GM23248 (cell line): ENCODE results near the gene CFAP45. TPM values are rescaled to one million over a fixed set of nuclear protein-coding genes. Genes with fewer than 3 reads are reported as not detected.

ENCODE experiments used
- DNase-seq: peaks from one replicate; pipeline ENCODE4 v3.0.0-alpha.2; 2015
- H2AFZ ChIP-seq: fragments of 200-600 bp; sonication (generic); 2 replicates; pipeline ENCODE4 v1.6.1; 2016; ENCODE audit warnings: antibody characterized with exemption
- H3F3A ChIP-seq: fragments of 200-600 bp; sonication (generic); 2 replicates; pipeline ENCODE4 v1.6.1; 2016; ENCODE audit warnings: mild to moderate bottlenecking, antibody characterized with exemption, mixed run types; ENCODE audit not compliant: insufficient read depth
- H3K27ac ChIP-seq: fragments of 200-600 bp; sonication (generic); 2 replicates; pipeline ENCODE4 v1.5.1; 2016; ENCODE audit warnings: mild to moderate bottlenecking
- H3K27me3 ChIP-seq: fragments of 200-600 bp; sonication (generic); replicated peaks from 2 replicates; pipeline ENCODE4 v1.6.1; 2016; ENCODE audit warnings: mild to moderate bottlenecking; ENCODE audit not compliant: insufficient read depth
- H3K36me3 ChIP-seq: fragments of 200-600 bp; sonication (generic); 2 replicates; pipeline ENCODE4 v1.6.1; 2016; ENCODE audit warnings: low read depth, mild to moderate bottlenecking
- H3K4me1 ChIP-seq: fragments of 200-600 bp; sonication (generic); 2 replicates; pipeline ENCODE4 v1.6.1; 2016; ENCODE audit warnings: mild to moderate bottlenecking; ENCODE audit not compliant: insufficient read depth
- H3K4me2 ChIP-seq: fragments of 200-600 bp; sonication (generic); one replicate; pipeline ENCODE4 v1.6.1; 2016; ENCODE audit warnings: mild to moderate bottlenecking; ENCODE audit not compliant: unreplicated experiment
- H3K4me3 ChIP-seq: fragments of 200-600 bp; sonication (generic); 2 replicates; pipeline ENCODE4 v1.5.1; 2016; ENCODE audit warnings: mild to moderate bottlenecking
- H3K79me2 ChIP-seq: fragments of 200-600 bp; sonication (generic); 2 replicates; pipeline ENCODE4 v1.6.1; 2016; ENCODE audit warnings: mild to moderate bottlenecking; ENCODE audit not compliant: insufficient read depth
- H3K9ac ChIP-seq: fragments of 200-600 bp; sonication (generic); 2 replicates; pipeline ENCODE4 v1.6.1; 2016; ENCODE audit warnings: mild to moderate bottlenecking
- H3K9me2 ChIP-seq: fragments of 200-600 bp; sonication (generic); 2 replicates; pipeline ENCODE4 v1.6.1; 2016; ENCODE audit warnings: mixed run types, mild to moderate bottlenecking, moderate library complexity; ENCODE audit not compliant: insufficient read depth
- H3K9me3 ChIP-seq: fragments of 200-600 bp; sonication (generic); one replicate; pipeline ENCODE4 v1.6.1; 2017; ENCODE audit warnings: low read depth
- H4K20me1 ChIP-seq: fragments of 200-600 bp; sonication (generic); 2 replicates; pipeline ENCODE4 v1.6.0; 2016; ENCODE audit not compliant: insufficient read depth
- EZH2 ChIP-seq: fragments of 200-600 bp; sonication (generic); IDR thresholded peaks from 2 replicates; pipeline ENCODE4 v1.6.1; 2018; ENCODE audit warnings: antibody characterized with exemption, mild to moderate bottlenecking; ENCODE audit not compliant: insufficient read depth, poor library complexity, severe bottlenecking
- EZH2phosphoT487 ChIP-seq: fragments of 200-600 bp; sonication (generic); IDR thresholded peaks from 2 replicates; pipeline ENCODE4 v1.6.1; 2018; ENCODE audit warnings: antibody characterized with exemption, moderate library complexity, mild to moderate bottlenecking, low read depth; ENCODE audit not compliant: insufficient read depth
- WGBS, 2 experiments: methylation state at CpG; one replicate each; pipeline ENCODE4 v1.1.6; 2015 to 2017; ENCODE audit warnings: low lambda C conversion rate in 2 of 2, low coverage in 1 of 2; ENCODE audit errors: missing lambda C conversion rate in 2 of 2; 5-methylcytosine and 5-hydroxymethylcytosine counted together
- in situ Hi-C: fragments of 300-500 bp; cut with MboI; formaldehyde crosslinking; loops from 2 replicates; pipeline ENCODE4 v1.15.0; 2020
- polyA plus RNA-seq: library from polyadenylated mRNA; unstranded; fragments of >200 nt; fragmentation: Nextera tagmentation; extraction: Ambion mirVana; gene quantifications from 2 replicates; pipeline ENCODE4 v1.2.1, GENCODE V29; 2016
- total RNA-seq: library from RNA; depleted of rRNA; stranded (reverse); fragments of >200 nt; shearing (Covaris generic); gene quantifications from 2 replicates; pipeline ENCODE4 v1.2.3, GENCODE V29; 2014

CFAP45 gene
- total and polyA plus RNA-seq, 2 experiments from 2014 or later: 0.51 TPM; not detected in 1

DNA sequence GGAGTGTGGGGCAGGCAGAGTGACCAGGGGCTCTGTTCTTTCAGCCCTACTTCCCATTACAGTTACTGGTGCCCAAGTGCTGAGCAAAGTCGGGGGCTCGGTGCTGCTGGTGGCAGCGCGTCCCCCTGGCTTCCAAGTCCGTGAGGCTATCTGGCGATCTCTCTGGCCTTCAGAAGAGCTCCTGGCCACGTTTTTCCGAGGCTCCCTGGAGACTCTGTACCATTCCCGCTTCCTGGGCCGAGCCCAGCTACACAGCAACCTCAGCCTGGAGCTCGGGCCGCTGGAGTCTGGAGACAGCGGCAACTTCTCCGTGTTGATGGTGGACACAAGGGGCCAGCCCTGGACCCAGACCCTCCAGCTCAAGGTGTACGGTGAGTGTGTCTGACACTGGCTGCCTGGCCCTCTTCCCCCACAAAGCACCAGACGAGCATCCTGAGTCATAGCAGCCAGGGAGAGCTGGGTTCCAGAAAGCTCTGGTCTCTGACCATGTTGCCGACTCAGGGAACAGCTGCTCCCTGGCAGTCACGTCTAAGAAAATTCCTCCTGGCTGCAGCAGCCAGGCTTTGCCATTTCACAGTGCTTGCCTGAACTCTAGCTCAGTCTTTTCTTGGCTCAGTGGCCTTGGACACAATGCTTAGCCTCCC lies 70.0 kb downstream of the CFAP45 start:
- in situ Hi-C loops: no loop called here
- Histone ChIP-seq H3K4me3 (no peak overlapping the region), H3K4me2 (no peak overlapping the region), H3K9me2 (no peaks in the 10 kb centered on the region), H3K36me3 (no peaks in the 10 kb centered on the region), H4K20me1 (no peaks in the 10 kb centered on the region), H3K9ac (no peak overlapping the region), H2AFZ (no peak overlapping the region), H3K9me3 (no peaks in the 10 kb centered on the region), H3K4me1 (peaks cover 8% of the 10 kb centered on the region), H3K79me2 (no peaks in the 10 kb centered on the region), H3K27me3 (no peaks in the 10 kb centered on the region), H3F3A (peaks cover 9% of the 10 kb centered on the region), H3K27ac (peak overlapping the region; percentile 51)
- peak; percentile 87 for DNase-seq
- TF ChIP-seq EZH2 (no peak), EZH2phosphoT487 (no peak)
- 61 to 63% methylated on average over 18 of the region's 18 CpGs for WGBS, 2 experiments

DNA sequence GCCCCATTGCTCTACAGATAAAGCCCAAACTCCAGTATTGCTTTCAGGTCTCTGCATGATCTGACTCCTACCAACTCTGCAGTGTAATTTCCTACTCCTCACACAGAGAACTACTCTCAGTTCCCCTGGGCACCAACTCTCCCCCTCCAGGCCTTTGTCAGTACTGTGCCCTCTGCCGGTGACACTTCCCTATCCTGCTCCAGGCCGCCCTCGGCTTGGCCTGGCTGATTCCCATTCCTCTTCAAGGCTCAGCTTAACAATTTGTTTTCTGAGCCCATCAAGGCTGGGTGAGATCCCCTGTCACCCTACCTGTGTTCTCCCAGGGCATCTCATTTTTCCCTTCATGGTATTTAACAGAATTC lies 70.7 kb downstream of the CFAP45 start:
- no peaks in the 10 kb centered on the region for H3K36me3 ChIP-seq
- peaks cover 9% of the 10 kb centered on the region for H3F3A ChIP-seq
- H3K27ac ChIP-seq: no peak overlapping the region
- no peaks in the 10 kb centered on the region for H3K9me2 ChIP-seq
- H3K4me1 ChIP-seq: peaks cover 8% of the 10 kb centered on the region
- no peaks in the 10 kb centered on the region for H3K27me3 ChIP-seq
- H2AFZ ChIP-seq: no peak overlapping the region
- no peaks in the 10 kb centered on the region for H3K79me2 ChIP-seq
- no peak overlapping the region for H3K4me3 ChIP-seq
- in situ Hi-C loops: no loop called here
- H4K20me1 ChIP-seq: no peaks in the 10 kb centered on the region
- H3K4me2 ChIP-seq: no peak overlapping the region
- no peaks in the 10 kb centered on the region for H3K9me3 ChIP-seq
- no peak for DNase-seq
- TF ChIP-seq EZH2phosphoT487 (no peak), EZH2 (no peak)
- no peak overlapping the region for H3K9ac ChIP-seq
- 94 to 95% methylated on average over 3 of the region's 3 CpGs for WGBS, 2 experiments

DNA sequence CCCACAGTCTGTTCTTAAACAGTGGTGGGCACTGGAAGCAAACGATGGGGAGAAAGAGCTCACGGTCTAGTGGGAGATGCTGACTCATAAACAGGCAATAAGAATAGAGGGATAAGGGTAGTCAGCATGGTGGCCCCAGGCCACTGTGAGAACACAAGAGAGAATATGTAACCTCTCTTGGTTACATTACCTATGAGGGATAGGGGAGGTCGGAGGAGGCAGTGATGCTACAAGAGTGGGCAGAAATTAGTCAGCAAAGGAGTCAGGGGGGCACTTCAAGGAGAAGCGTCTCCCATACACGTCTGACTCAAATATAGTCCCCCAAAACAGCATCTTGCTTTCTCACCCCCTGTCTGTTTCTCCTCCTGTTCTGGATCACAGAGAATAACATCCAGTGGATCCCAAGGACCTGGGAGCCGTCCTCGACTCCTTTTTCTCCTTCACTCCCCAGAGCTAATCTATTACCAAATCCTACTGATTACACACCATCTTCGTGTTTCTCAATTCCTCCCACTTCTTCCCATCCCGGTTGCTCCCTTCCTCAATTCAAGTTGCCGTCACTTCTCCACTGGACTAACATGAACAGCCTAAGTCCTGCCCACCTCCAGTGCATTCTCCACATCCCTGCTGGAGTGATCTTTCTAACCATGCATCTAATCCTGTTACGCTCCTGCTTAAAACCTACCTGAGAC lies 71.2 kb downstream of the CFAP45 start:
- H3K9me2 ChIP-seq: no peaks in the 10 kb centered on the region
- no peak for TF ChIP-seq EZH2
- TF ChIP-seq EZH2phosphoT487: no peak
- H3K27me3 ChIP-seq: no peaks in the 10 kb centered on the region; the same call in 1 of the 2 replicates
- no peak overlapping the region for H3K9ac ChIP-seq
- in situ Hi-C loops: no loop called here
- H3K79me2 ChIP-seq: no peaks in the 10 kb centered on the region
- no peaks in the 10 kb centered on the region for H4K20me1 ChIP-seq
- no peaks in the 10 kb centered on the region for H3K9me3 ChIP-seq
- DNase-seq: no peak
- no peak overlapping the region for H3K4me2 ChIP-seq
- H2AFZ ChIP-seq: no peak overlapping the region
- peaks cover 9% of the 10 kb centered on the region for H3F3A ChIP-seq
- no peak overlapping the region for H3K27ac ChIP-seq
- no peak overlapping the region for H3K4me3 ChIP-seq
- no peaks in the 10 kb centered on the region for H3K36me3 ChIP-seq
- 86 to 89% methylated on average over 11 of the region's 11 CpGs for WGBS, 2 experiments
- H3K4me1 ChIP-seq: peaks cover 8% of the 10 kb centered on the region

DNA sequence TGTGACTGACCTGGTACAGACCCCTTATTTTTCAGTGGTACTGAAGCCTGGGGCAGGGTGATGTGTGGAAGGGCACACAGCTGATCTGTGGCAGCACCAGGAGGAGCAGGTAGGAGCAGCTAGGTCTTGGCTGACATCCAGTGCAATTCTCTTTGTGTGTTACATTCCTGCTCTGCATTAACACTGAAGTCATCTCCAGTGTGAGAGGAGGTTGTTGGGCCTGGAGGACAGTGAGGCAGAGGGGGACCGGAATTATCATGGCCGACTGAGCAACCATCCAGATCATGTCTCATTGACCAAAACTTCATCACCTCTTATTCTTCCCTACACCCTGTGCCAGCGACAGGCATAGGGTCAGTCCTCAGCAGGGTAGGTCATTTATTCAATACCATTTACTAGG lies 71.8 kb downstream of the CFAP45 start:
- no peak overlapping the region for H3K4me3 ChIP-seq
- peaks cover 9% of the 10 kb centered on the region for H3F3A ChIP-seq
- no peak for TF ChIP-seq EZH2
- no peak for TF ChIP-seq EZH2phosphoT487
- H3K9me2 ChIP-seq: no peaks in the 10 kb centered on the region
- H3K27ac ChIP-seq: no peak overlapping the region
- no peak overlapping the region for H2AFZ ChIP-seq
- H3K4me2 ChIP-seq: no peak overlapping the region
- H3K9ac ChIP-seq: no peak overlapping the region
- no peaks in the 10 kb centered on the region for H4K20me1 ChIP-seq
- no peaks in the 10 kb centered on the region for H3K79me2 ChIP-seq
- no peaks in the 10 kb centered on the region; the same call in none of the 2 replicates for H3K27me3 ChIP-seq
- peaks cover 8% of the 10 kb centered on the region for H3K4me1 ChIP-seq
- in situ Hi-C loops: no loop called here
- H3K36me3 ChIP-seq: no peaks in the 10 kb centered on the region
- no peak for DNase-seq
- H3K9me3 ChIP-seq: no peaks in the 10 kb centered on the region
- WGBS, 2 experiments: 64% methylated on average over 3 of the region's 3 CpGs
